ENCODE data around the gene PABPC1L.

GRCh38 chr20:44963325-44964215, 53.7 kb downstream of the PABPC1L start:
- TF ChIP-seq CTCF (conservative IDR thresholded peaks at IDR 0.05), result no peak
- no peak for TF ChIP-seq ZFX (IDR thresholded peaks at IDR 0.05)

Data from C4-2B (cell line).